HG02759 (cell line): Measurements from ENCODE around the gene AMMECR1.
"Not testable (repeated sequence)": the region's sequence is repeated elsewhere in the genome, so short reads cannot be mapped to it uniquely, and the experiment has no call there.

ENCODE experiments used
- ATAC-seq: cut with Tn5 transposase; IDR thresholded peaks from one replicate; pipeline ENCODE4 v1.9.1; 2021; ENCODE audit warnings: mild to moderate bottlenecking, moderate library complexity; ENCODE audit not compliant: unreplicated experiment

Gene AMMECR1

GRCh38 chrX:110259117-110259516 is 58.8 kb downstream of the AMMECR1 start:
- ATAC-seq: no peak

- ATAC-seq: no peak
These were observed 59.3 kb downstream of the AMMECR1 start for GRCh38 chrX:110258552-110258951.

GRCh38 chrX:110257889-110258288 is 60.0 kb downstream of the AMMECR1 start:
- ATAC-seq: no peak

GRCh38 chrX:110252711-110253110 is 65.2 kb downstream of the AMMECR1 start:
- no peak for ATAC-seq

GRCh38 chrX:110251961-110252360 is 65.9 kb downstream of the AMMECR1 start:
- no peak for ATAC-seq

- ATAC-seq: no peak
These were observed 66.4 kb downstream of the AMMECR1 start for GRCh38 chrX:110251526-110251925.

- ATAC-seq: no peak
These were observed 67.0 kb downstream of the AMMECR1 start for GRCh38 chrX:110250847-110251246.

GRCh38 chrX:110248578-110248977 is 69.3 kb downstream of the AMMECR1 start:
- no peak for ATAC-seq

GRCh38 chrX:110245011-110245410 is 72.9 kb downstream of the AMMECR1 start:
- ATAC-seq: no peak

GRCh38 chrX:110242371-110242770 is 75.5 kb downstream of the AMMECR1 start:
- ATAC-seq: no peak

- no peak for ATAC-seq
These were observed 76.1 kb downstream of the AMMECR1 start for GRCh38 chrX:110241816-110242215.

GRCh38 chrX:110238259-110238658 is 79.6 kb downstream of the AMMECR1 start:
- ATAC-seq: not testable (repeated sequence)

- ATAC-seq: not testable (repeated sequence)
These were observed 86.4 kb downstream of the AMMECR1 start for GRCh38 chrX:110231485-110231884.

GRCh38 chrX:110229497-110230111 is 88.3 kb downstream of the AMMECR1 start:
- not testable (repeated sequence) for ATAC-seq

GRCh38 chrX:110228453-110228852 is 89.4 kb downstream of the AMMECR1 start:
- ATAC-seq: no peak

- no peak for ATAC-seq
These were observed 91.0 kb downstream of the AMMECR1 start for GRCh38 chrX:110226931-110227330.

- no peak for ATAC-seq
These were observed 92.8 kb downstream of the AMMECR1 start for GRCh38 chrX:110224926-110225617.

GRCh38 chrX:110222497-110223257 is 95.2 kb downstream of the AMMECR1 start:
- ATAC-seq: no peak

GRCh38 chrX:110219920-110220319 is 98.0 kb downstream of the AMMECR1 start:
- ATAC-seq: no peak

- no peak for ATAC-seq
These were observed 99.3 kb downstream of the AMMECR1 start for GRCh38 chrX:110218591-110218990.

GRCh38 chrX:110216027-110216426 is 101.9 kb downstream of the AMMECR1 start:
- ATAC-seq: no peak

GRCh38 chrX:110215411-110215810 is 102.5 kb downstream of the AMMECR1 start:
- no peak for ATAC-seq
